Progenitor cell of endocrine pancreas (in vitro differentiated cells): ENCODE results near the gene RAB31. TPM values are rescaled to one million over a fixed set of nuclear protein-coding genes. Genes with fewer than 3 reads are reported as not detected.

ENCODE experiments used
- DNase-seq: peaks from one replicate; pipeline ENCODE4 v3.0.0; 2021; ENCODE audit warnings: low spot score; ENCODE audit not compliant: unreplicated experiment
- H3K27ac Mint-ChIP-seq: 2 replicates; pipeline ENCODE4 v1.8.0; 2021; ENCODE audit warnings: mild to moderate bottlenecking, moderate library complexity, mixed read lengths
- H3K27me3 Mint-ChIP-seq: 2 replicates; pipeline ENCODE4 v1.8.0; 2021; ENCODE audit warnings: mixed read lengths
- H3K36me3 Mint-ChIP-seq: 2 replicates; pipeline ENCODE4 v1.8.0; 2022; ENCODE audit warnings: mixed read lengths; ENCODE audit not compliant: insufficient read depth
- H3K4me1 Mint-ChIP-seq: 2 replicates; pipeline ENCODE4 v1.8.0; 2021; ENCODE audit warnings: low read depth, mixed read lengths
- H3K4me3 Mint-ChIP-seq: 2 replicates; pipeline ENCODE4 v1.8.0; 2021; ENCODE audit warnings: low read depth, mild to moderate bottlenecking, moderate library complexity, mixed read lengths
- H3K9me3 Mint-ChIP-seq: 2 replicates; pipeline ENCODE4 v1.8.0; 2021; ENCODE audit warnings: low read depth, mixed read lengths
- total RNA-seq: library from RNA; stranded (reverse); gene quantifications from 2 replicates; pipeline ENCODE4 v1.2.1, GENCODE V29; 2021
- TF ChIP-seq, protein P1 (sequence below): fragments of 200-600 bp; sonication (generic); IDR thresholded peaks from one replicate; pipeline ENCODE4 v1.5.0; 2021; ENCODE audit warnings: antibody characterized with exemption, mild to moderate bottlenecking; ENCODE audit not compliant: unreplicated experiment

RAB31 gene
- total RNA-seq, 1 donor from 2014 or later: 2.9 TPM

DNA sequence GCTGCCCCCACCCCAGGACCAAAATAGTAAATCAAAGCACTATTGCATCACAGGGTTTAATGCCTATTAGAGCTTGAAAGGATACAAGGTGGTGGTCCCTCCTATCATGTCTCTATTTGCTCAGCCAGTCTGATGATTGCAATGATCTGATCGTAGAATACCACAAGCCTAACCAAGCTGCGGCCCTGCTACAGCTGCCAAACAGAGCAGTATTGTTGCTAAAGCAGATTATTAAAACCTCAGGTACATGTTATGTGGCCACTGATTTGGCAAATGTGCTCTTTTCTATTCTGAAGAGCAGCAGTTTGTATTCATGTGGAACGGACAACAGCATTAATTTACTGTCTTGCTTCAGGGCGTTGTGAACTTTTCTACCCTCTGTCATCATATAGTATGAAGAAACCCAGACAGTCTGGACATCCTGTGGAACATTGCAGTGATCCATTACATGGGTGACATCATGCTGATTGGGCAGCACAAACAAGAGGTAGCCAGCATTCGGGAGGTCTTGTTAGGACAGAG is 197.4 kb downstream of the RAB31 start:
- Mint-ChIP-seq H3K4me3 (no peak overlapping the region), H3K9me3 (no peaks in the 10 kb centered on the region), H3K27me3 (peaks cover 8% of the 10 kb centered on the region), H3K27ac (no peak overlapping the region), H3K36me3 (no peaks in the 10 kb centered on the region), H3K4me1 (peaks cover 4% of the 10 kb centered on the region)
- DNase-seq: no peak
- TF ChIP-seq, protein P1, sequence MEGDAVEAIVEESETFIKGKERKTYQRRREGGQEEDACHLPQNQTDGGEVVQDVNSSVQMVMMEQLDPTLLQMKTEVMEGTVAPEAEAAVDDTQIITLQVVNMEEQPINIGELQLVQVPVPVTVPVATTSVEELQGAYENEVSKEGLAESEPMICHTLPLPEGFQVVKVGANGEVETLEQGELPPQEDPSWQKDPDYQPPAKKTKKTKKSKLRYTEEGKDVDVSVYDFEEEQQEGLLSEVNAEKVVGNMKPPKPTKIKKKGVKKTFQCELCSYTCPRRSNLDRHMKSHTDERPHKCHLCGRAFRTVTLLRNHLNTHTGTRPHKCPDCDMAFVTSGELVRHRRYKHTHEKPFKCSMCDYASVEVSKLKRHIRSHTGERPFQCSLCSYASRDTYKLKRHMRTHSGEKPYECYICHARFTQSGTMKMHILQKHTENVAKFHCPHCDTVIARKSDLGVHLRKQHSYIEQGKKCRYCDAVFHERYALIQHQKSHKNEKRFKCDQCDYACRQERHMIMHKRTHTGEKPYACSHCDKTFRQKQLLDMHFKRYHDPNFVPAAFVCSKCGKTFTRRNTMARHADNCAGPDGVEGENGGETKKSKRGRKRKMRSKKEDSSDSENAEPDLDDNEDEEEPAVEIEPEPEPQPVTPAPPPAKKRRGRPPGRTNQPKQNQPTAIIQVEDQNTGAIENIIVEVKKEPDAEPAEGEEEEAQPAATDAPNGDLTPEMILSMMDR: no peak

DNA sequence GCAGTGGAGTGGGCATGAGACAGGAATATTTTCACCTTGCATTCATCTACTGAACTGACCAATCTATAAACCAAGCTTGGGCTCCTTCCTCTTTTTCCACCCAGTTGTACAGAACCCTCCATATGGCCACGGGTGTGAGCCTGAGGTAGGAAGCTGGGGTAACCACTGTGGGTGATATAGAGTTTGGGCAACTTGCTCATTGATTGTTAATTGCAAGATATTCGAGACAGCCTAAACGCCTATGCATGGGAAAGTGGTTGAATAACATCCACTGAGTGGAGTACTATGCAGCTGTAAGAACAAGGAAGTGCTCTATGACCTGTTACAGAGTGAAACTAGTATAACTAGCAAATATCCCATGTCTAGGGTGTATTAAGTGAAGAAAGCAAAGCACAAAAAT is 198.4 kb downstream of the RAB31 start:
- no peak for DNase-seq
- Mint-ChIP-seq H3K27me3 (peaks cover 8% of the 10 kb centered on the region), H3K9me3 (no peaks in the 10 kb centered on the region), H3K4me3 (no peak overlapping the region), H3K4me1 (no peaks in the 10 kb centered on the region), H3K36me3 (no peaks in the 10 kb centered on the region), H3K27ac (no peak overlapping the region)
- TF ChIP-seq, protein P1: no peak

DNA sequence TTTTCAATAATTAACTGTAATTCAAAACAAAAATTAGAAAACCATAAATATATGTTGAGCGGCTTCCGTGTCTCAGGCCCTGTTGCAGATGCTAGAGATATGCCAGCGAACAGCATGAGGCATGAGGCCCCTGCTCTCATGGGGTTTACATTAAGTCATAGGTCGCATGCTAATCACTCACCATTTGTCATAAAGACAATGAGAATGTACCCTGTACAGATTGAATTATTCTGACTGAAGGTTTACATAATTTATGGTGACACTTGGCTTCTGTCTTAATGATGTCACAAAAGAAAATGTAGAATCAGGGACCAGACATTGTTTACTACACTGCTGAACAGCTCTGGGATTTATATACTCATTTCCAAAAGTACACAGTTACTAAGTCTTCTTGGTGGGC is 199.8 kb downstream of the RAB31 start:
- H3K4me1 Mint-ChIP-seq: no peaks in the 10 kb centered on the region
- TF ChIP-seq, protein P1: no peak

DNA sequence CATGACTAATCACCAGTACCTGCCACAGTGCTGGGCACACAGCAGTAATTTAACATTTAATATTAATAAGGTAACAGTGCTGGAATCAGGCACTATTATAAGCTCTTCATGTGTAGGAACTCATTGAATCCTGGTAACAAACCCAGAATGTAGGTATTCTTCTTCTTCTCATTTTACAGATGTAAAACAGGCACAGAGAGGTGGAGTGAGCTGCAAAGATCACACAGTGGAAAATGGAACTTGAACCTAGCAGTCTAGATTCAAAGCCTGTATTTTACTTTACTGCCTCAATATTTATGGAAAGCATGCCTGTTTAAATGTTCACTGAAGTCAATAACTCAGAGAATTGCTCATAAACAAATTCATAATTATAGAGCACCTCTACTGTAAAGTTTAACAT is 202.0 kb downstream of the RAB31 start:
- no peak for DNase-seq

More for the DNA sequence above, 199.8 kb downstream of the RAB31 start:
- no peak overlapping the region for H3K27ac Mint-ChIP-seq
- no peaks in the 10 kb centered on the region for H3K9me3 Mint-ChIP-seq
- H3K27me3 Mint-ChIP-seq: peaks cover 5% of the 10 kb centered on the region
- H3K36me3 Mint-ChIP-seq: no peaks in the 10 kb centered on the region
- H3K4me3 Mint-ChIP-seq: no peak overlapping the region
- no peak for DNase-seq

DNA sequence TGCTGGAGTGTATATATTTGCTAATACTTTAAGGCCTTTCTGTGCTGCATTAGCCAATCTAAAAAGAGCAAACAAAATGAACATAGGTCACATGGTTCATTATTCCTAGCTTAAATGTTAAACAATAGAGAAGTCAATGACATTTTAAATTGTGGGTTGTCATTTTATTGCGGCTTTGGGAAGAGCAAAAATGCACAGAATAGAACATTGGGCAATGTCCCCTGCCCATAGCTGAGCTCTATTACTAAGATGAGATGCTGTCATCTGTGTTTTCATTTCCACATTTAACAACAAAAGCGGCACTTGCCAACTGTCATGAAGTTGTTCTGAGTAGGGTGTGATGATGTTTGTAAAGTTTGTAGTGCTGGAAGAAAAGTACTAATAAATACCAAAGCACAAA is 202.6 kb downstream of the RAB31 start:
- no peak for DNase-seq
- H3K4me1 Mint-ChIP-seq: peaks cover 6% of the 10 kb centered on the region
- no peak overlapping the region for H3K4me3 Mint-ChIP-seq
- H3K27me3 Mint-ChIP-seq: peaks cover 3% of the 10 kb centered on the region
- TF ChIP-seq, protein P1: no peak
- no peaks in the 10 kb centered on the region for H3K36me3 Mint-ChIP-seq
- no peak overlapping the region for H3K27ac Mint-ChIP-seq
- H3K9me3 Mint-ChIP-seq: no peaks in the 10 kb centered on the region

More for the DNA sequence above, 202.0 kb downstream of the RAB31 start:
- TF ChIP-seq, protein P1: no peak
- peaks cover under 1% of the 10 kb centered on the region for H3K4me1 Mint-ChIP-seq
- no peak overlapping the region for H3K4me3 Mint-ChIP-seq
- H3K27me3 Mint-ChIP-seq: peaks cover 3% of the 10 kb centered on the region
- H3K27ac Mint-ChIP-seq: no peak overlapping the region
- no peaks in the 10 kb centered on the region for H3K9me3 Mint-ChIP-seq
- H3K36me3 Mint-ChIP-seq: no peaks in the 10 kb centered on the region
